Measurements from ENCODE around the gene PEX10. TPM values are rescaled to one million over a fixed set of nuclear protein-coding genes. Genes with fewer than 3 reads are reported as not detected.

Gene PEX10
- total RNA-seq, 4 donors from 2014 or later: 27.6 to 44.7 (median 37.8) TPM

GRCh38 chr1:2376931-2377672 lies 35.3 kb downstream of the PEX10 start:
- 84% methylated on average over 20 to 25 of the region's 25 CpGs for WGBS, 2 donors
- Histone ChIP-seq H3K4me1 (peaks cover 0 to 15% (median 8%) of the 10 kb centered on the region in 4 donors), H3K27me3 (no peaks in the 10 kb centered on the region), H3K4me3 (no peak overlapping the region), H3K36me3 (peaks cover 0 to 23% (median 0%) of the 10 kb centered on the region in 3 donors), H3K9me3 (no peaks in the 10 kb centered on the region), H3K27ac (no peak overlapping the region)
- DNase-seq (ENCODE audit: low spot score in 2 of 2): no peak
- TF ChIP-seq POLR2A (IDR thresholded peaks at IDR 0.05): no peak
- no peak for TF ChIP-seq CTCF (IDR thresholded peaks at IDR 0.05)
- TF ChIP-seq EP300 (IDR thresholded peaks at IDR 0.05): no peak

GRCh38 chr1:2376261-2376741 lies 36.1 kb downstream of the PEX10 start:
- H3K4me3 ChIP-seq: no peak overlapping the region
- TF ChIP-seq EP300 (IDR thresholded peaks at IDR 0.05): no peak
- no peak for TF ChIP-seq POLR2A (IDR thresholded peaks at IDR 0.05)
- TF ChIP-seq CTCF (IDR thresholded peaks at IDR 0.05): no peak
- DNase-seq (ENCODE audit: low spot score in 2 of 2): no peak
- no peaks in the 10 kb centered on the region for H3K9me3 ChIP-seq
- no peak overlapping the region for H3K27ac ChIP-seq
- WGBS, 2 donors: 90 to 96% methylated on average over 11 to 23 of the region's 23 CpGs
- H3K4me1 ChIP-seq: peaks cover 0 to 7% (median 2%) of the 10 kb centered on the region in 4 donors
- H3K36me3 ChIP-seq: peaks cover 0 to 31% (median 0%) of the 10 kb centered on the region in 3 donors
- H3K27me3 ChIP-seq: no peaks in the 10 kb centered on the region

GRCh38 chr1:2375923-2376260 lies 36.5 kb downstream of the PEX10 start:
- H3K4me3 ChIP-seq: no peak overlapping the region
- H3K4me1 ChIP-seq: peaks cover 0 to 3% (median 0%) of the 10 kb centered on the region in 4 donors
- WGBS, 2 donors: 84 to 88% methylated on average over 6 to 7 of the region's 7 CpGs
- H3K27me3 ChIP-seq: no peaks in the 10 kb centered on the region
- no peak for TF ChIP-seq POLR2A (IDR thresholded peaks at IDR 0.05)
- no peak for TF ChIP-seq EP300 (IDR thresholded peaks at IDR 0.05)
- TF ChIP-seq CTCF (IDR thresholded peaks at IDR 0.05): no peak
- peaks cover 0 to 35% (median 0%) of the 10 kb centered on the region in 3 donors for H3K36me3 ChIP-seq
- H3K27ac ChIP-seq: no peak overlapping the region
- DNase-seq (ENCODE audit: low spot score in 2 of 2): no peak
- H3K9me3 ChIP-seq: no peaks in the 10 kb centered on the region

- no peaks in the 10 kb centered on the region for H3K4me1 ChIP-seq
- no peaks in the 10 kb centered on the region for H3K27me3 ChIP-seq
- no peak overlapping the region for H3K27ac ChIP-seq
- H3K4me3 ChIP-seq: no peak overlapping the region
- no peak for TF ChIP-seq POLR2A (IDR thresholded peaks at IDR 0.05)
- no peak for TF ChIP-seq EP300 (IDR thresholded peaks at IDR 0.05)
- TF ChIP-seq CTCF (IDR thresholded peaks at IDR 0.05): no peak
- no peak for DNase-seq (ENCODE audit: low spot score in 2 of 2)
- H3K36me3 ChIP-seq: peaks cover 0 to 40% (median 0%) of the 10 kb centered on the region in 3 donors
- H3K9me3 ChIP-seq: no peaks in the 10 kb centered on the region
- 73 to 80% methylated on average over 6 to 23 of the region's 23 CpGs for WGBS, 2 donors
These were observed 37.0 kb downstream of the PEX10 start for GRCh38 chr1:2375246-2375922.
